Left colon (tissue), 2 donors: ENCODE data around the gene TNFAIP8. TPM values are rescaled to one million over a fixed set of nuclear protein-coding genes. Genes with fewer than 3 reads are reported as not detected.
A peak's percentile ranks its signal among the peaks of the same experiment; 100 is the strongest.

Experiments used
- ATAC-seq: fragments of 200-7000 bp; cut with Tn5 transposase; one replicate; pipeline ENCODE4 v1.9.1; 2020; ENCODE audit warnings: mild to moderate bottlenecking, moderate library complexity
- DNase-seq, 2 donors: peaks; one replicate each; pipeline ENCODE4 v3.0.0-alpha.2; 2020
- intact Hi-C, 2 donors: fragments of 100-400 bp; cut with DNase I in 1 of 2; cut with micrococcal nuclease in 1 of 2; formaldehyde crosslinking; loops; one replicate each; pipeline versions ENCODE4 v1.11.2 to v1.14.0; 2022; cut with DNase I, micrococcal nuclease
- total RNA-seq, 2 donors: library from RNA; stranded (reverse); fragmentation: NEBNext Ultra II Directional; extraction: Animal tissue kit (Norgen Biotek cat#: 25700); gene quantifications; one replicate each; pipeline ENCODE4 v1.2.1, GENCODE V29; 2021
- donor health status: DM: no; HTN: no; CAD: no.
- donor health status: DM: yes; HTN: yes; CAD: no.

TNFAIP8 gene
- total RNA-seq, 2 donors from 2014 or later: 7.0 to 11.8 TPM

DNA sequence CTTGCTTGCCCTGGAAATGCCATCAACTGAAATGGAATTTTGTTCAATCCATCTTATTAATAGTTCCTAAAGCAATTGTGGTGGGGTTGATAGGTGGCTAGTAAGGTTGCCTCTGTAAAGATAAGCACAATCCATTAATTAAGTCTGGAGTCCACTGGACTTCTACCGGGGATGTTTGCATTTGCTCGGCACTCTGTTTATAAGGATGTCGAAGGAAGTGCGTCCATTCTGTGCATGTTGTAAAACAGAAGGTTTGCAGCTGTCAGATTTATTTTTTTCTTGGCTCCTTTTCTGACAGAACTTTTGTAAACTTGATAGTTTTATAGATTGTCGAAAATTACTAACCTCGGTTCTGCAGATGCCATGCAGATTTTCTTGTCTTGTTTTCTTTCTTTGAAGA lies 12.8 kb upstream of the TNFAIP8 start:
- intact Hi-C loops: no loop called here
- ATAC-seq (peak; percentile 39), DNase-seq (no peak)

DNA sequence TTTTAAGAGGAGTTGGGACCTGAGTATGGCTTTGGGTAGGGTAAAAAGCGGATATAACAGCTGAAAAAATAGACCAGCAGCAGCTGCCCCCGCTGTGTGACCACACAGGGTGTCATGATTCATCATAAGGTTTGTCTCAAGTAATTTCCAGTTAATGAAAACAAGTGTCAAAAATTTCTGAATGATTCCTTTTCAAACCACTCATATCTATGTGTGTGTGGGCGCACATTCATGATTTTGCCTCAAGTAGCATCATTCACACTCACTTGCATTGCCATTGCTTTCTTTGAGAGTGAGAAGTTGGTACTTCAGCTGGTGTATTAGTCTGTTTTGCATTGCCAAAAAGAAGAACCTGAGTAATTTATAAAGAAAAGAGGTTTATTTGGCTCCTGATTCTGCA lies 12.1 kb upstream of the TNFAIP8 start:
- ATAC-seq (no peak), DNase-seq (no peak)
- intact Hi-C loops: no loop called here

DNA sequence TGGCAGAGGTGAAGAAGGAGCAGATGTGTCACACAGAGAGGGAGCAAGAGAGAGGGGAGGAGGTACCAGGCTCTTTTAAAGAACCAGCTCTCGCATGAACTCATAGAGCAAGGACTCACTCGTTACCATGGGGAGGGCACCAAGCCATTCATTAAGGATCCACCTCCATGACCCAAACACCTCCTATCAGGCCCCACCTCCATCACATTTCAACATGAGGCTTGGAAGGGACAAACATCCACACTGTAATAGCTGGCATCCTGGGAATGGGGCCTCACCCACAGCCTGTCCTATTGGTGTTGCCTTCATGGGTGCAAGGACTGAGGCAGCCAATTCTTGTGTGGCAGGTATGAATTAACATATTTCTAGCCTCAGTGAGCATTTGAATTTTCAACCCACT lies 11.6 kb upstream of the TNFAIP8 start:
- ATAC-seq (no peak), DNase-seq (no peak)
- intact Hi-C loops: no loop called here

DNA sequence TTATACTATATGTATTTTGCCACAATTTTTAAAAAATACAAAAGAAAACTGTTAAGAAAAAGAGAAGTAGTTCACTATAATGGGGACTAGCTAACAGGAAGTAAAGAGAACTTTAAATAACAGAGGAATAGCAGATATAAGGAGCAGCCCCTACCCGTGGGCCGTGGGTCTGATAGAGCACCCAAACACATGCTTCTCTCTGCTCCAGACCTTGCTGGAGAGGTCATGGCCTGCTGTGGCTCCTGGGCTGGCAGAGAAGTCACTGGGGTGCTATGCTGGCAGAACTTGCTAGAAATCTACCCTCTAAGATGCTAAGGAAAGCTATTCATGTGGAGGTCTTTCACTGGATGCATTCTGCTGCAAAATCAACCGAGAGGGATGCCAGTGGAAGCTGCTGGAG lies 10.0 kb upstream of the TNFAIP8 start:
- intact Hi-C loops: no loop called here
- ATAC-seq (no peak), DNase-seq (no peak)

DNA sequence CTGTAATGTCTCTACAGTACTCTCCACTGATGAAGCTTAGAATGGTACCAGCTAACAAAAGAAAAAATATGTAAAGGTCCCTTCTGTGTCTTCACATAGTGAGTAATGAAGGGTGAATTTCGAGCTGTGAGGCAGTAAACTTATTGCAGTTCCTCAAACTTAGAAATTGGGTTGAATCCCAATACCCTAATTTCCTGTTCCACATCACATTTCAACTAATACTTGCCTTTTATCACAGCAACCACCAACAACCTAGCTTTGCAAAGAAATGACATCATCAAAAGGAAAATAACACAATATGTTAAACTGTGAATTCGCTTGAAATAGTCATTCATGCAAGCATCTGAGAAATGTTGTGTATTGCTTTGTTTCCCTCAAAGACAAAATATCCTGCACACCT lies 9.4 kb upstream of the TNFAIP8 start:
- DNase-seq: no peak
- ATAC-seq: no peak
- intact Hi-C loops: no loop called here

DNA sequence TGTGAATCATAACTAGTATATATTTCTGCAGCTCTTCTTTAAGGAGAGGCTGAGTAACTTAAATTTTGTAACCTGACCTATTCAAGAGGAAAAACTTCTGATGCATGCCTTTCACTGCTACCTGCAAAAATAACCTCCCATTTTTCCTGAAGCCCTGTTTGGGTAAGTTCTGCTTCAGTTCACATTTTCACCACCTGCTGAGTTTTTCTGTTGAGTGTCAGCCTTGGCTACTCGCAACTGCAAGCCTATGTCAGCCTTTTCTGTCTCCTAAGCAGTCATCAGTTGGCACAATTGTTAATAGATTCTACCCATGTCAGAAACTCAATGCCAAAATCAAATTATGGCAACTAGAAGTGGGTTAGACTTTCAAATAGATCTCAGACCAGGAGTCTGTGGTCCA lies 8.2 kb upstream of the TNFAIP8 start:
- ATAC-seq (no peak), DNase-seq (no peak)
- intact Hi-C loops: no loop called here

DNA sequence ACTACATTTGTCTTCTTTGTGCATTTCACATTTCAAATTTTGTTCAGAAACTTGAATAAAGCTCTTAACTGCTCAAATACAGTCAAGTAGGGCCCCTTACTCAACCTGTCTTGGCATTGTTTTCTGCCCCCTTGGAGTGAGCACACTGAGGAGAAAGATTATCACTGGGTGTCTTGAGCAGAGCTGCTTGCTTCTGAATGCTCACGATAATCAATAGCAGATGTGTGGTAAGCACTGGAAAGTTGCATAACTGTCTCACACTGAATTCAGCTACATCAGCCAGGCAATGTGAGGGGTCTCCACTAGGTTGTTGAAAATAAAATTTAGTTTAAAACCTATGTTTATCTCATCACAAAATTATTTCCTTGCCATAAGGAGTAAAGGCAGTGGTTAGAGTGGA lies 7.8 kb upstream of the TNFAIP8 start:
- intact Hi-C loops: no loop called here
- no peak for DNase-seq
- ATAC-seq: no peak

DNA sequence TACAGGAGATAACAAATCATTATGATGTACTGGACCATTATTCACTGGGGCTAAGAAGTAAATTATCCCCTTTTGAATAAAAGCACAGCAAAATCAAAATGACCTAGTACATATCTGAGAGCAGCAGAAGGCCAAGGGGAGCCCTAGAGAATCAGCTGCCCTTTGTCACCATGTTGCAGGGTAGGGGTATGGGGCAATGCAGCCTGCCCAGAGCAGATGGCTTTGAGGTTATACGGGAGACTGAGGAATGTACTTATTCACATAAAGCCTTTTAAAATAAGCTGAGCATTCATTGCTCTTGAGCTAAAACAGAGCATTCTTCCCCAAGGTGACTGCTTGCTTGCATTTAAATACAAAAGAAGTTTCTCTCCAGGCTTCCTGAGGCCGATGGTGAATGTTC lies 2.6 kb upstream of the TNFAIP8 start:
- intact Hi-C loops: no loop called here
- ATAC-seq: no peak
- DNase-seq: no peak

DNA sequence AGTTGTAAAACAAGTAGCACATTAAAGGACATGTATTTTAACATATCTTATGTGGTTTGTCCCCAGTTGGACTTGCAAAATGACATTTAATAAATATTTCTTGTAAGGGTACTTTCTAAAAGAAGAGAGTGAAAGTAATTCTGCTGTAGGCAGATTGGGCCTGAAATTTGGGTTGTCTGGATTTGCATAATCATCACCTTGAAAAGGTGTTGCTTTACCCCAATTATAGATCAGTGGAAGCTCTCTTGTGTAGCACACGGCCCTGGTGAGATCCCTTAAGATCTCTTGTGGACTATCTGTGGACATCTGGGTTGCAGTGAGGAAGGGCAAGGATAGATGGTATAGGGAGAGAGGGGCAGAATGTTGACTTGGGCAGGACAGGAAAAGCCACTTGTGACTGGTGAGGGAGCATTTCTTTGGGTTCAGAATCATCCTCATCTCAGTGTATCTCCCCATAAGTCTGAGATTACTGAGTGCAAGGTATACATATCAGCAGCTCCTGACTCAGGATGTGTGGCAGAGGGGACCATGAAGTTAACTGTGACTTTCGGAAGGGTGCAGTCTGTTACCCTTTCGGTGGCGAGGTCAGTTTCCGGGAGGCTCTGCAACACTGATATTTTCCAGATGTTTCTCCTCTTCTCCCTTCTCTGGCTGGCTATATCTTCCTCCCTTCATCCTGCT lies 2.0 kb upstream of the TNFAIP8 start:
- intact Hi-C loops: no loop called here
- ATAC-seq: no peak
- DNase-seq: no peak

DNA sequence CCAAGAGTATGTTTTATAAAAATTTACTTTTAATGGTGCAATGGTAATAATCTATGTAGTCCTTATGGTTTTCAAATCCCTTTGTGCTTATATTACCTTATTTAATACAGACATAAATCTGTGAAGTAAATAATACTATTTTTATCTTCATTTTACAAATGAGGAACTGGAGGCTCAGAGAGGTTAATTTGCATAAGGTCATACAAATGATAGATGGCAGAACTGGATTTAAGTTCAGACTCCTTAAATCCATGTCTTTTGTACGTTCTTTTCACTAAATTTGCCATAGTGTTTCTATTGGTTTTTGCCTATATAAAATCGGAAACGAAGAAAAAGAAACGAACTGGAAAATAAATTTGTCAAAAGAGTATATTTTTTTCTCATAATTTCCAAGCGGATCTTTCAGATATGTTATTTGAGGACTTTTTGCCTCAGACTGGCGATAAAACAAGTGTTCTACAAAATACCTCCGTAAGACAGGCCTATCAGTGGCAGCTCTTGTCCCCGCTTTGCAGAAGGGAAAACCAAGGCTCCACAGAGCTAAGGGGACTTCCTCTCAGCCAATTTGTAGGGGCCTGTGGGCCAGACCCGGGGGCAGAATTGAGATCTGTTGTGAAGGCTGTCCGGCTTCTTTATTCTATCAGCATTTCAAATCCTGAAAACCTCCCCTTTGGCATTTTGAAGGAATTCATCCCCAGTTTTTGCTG lies 1.1 kb upstream of the TNFAIP8 start:
- ATAC-seq (no peak), DNase-seq (no peak)
- intact Hi-C loops: no loop called here

DNA sequence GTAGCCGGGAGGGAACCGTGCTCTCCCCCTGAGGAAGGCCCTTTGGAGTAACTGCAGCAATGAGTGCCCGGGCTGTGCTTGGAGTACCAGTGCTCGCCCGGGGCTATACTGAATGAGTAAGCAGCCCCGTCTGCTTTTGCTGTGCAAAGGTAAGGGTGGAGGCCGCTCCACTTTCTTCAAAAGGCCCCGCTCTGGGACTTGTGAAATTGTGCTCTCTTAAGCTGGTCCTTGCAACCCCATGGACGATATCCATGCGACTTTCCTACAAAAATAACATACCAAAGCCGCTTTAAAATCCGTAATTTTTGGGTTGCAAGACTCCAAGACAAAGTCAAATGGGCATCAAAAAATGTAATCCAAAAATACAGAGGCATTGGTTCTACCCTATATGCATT lies 578 bp upstream of the TNFAIP8 start:
- intact Hi-C loops: no loop called here
- ATAC-seq: peak; percentile 25
- no peak for DNase-seq

DNA sequence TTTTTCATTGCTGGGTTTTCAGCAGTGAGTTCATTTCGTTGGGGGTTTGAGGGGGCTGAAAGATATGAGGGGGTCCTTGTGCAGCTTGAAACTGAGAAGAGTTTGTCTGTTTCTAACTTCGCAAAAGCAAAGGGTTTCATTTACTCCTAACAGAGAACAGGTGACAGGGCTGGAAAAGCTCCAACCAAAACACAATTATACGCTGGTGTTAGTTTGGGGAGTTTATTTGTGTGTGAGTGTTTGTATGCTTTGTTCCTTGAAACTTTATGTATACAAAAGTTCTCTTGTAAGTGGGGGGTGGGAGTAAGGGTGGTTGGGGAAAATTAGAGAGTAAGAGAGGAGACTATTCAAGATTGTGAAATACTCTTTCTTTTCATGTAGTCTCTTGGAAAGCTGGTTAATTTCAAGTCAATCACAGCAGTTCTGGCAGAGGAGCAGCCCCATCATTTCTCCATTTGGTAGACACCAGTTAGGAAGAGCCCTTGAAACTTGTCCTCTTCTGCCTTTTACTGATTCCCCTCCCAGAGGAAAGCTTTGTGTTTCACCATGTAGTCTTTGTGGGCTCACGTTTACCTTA lies 881 bp downstream of the TNFAIP8 start:
- intact Hi-C loops: no loop called here
- DNase-seq (no peak), ATAC-seq (no peak)

DNA sequence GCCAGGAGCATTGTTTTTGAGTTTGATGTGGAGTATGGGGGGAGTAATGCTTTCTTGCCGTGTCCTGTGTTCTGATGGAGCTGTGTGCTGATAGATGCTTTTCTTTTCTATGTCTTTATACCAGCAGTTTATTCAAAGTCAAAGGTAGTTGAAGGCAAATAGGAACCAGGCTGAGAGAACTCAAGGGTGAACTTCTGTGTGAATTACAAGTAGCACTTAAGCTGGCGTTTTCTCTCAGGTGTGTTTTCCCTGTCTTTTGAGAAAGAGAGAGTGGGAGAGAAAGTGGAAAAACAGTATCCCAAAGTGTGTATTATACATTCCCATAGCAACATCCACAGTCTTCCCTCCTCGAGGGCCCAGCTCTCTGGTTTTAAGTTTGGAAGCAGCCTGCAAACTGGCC lies 1.5 kb downstream of the TNFAIP8 start:
- intact Hi-C loops: no loop called here

DNA sequence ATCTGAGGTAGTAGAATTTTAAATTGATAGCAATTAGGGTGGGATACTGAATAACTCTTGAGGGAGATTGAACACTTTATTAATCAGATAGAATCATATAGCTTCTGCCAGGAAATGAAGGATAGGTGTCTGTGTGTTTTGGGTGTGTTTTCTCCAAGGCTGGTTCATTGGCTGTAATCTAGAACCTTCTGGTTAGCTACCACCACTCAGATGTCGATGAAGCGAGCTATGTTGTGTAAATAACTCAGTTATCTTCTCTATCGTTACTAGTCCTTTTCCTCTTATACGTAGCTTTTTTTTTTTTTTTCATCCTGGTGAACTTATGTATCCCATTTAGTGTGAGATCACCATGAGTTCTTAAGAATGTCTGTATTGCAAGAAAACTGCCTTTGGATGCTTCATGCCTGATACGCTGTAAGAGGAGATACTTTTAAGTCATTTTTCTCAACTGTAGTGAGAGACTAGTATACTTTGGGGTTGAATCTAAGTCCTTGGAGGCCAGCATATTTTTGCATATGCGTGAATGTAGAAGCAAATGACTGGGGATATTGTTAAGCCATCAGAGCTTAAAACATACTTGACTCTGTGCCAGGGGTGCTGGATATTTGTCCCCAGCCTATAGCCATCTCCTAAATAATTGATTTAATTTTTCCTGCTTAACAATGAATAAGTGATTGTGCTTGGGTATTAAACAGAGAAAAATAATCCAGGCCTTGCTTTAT lies 2.1 kb downstream of the TNFAIP8 start:
- intact Hi-C loops: no loop called here
- ATAC-seq (no peak), DNase-seq (no peak)

More for the DNA sequence above, 1.5 kb downstream of the TNFAIP8 start:
- DNase-seq: no peak
- no peak for ATAC-seq

DNA sequence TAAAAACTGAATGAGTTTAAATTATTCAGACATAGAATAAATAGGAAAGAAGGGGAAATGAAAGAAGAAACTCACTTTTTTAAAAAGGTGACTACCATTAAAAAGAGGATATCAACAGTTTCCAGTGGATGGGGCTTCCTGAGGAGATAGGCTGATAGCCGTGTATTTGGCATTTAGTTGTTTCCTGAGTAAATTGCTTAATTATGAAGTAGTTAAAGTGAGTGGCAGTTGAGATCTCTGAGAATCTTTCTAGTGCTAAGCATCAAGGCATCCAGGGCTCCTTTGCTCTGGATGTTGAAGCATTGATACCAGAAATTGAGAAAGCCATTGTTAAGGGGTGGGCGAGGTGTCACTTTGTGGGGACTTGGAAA lies 2.7 kb downstream of the TNFAIP8 start:
- DNase-seq: no peak
- intact Hi-C loops: no loop called here
- ATAC-seq: no peak

DNA sequence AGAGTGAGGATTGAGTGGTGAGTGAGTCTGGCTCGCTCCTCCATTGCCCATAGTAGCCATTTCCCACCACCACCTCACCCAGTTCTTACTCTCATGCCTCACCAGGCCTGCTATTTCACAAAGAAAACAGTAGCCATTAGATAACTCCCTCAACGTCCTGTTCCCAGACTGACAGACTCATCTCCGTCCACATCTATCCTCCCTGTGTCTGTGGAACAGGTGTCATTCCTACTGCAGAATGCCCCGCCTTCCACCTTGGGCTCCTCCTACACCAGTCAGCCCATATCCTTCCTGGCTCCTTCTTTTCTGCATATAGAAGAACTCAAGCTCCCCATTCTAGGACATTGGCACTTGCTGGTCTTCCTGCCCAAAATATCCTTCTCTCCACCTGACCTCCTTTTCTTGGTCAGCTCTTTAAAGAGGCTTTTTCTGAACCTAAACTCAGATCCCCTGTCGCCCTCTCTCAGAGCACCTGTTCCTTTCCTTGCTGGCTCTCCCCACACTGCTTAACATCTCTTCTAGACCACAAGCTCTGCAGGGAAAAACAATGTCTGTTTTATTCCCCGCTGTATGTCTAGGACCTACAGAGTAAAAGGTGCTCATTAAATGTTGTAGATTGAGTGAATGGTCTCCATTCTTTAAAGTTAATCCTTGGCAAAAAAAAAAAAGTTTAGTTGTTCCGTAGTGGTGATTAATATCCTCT lies 3.2 kb downstream of the TNFAIP8 start:
- DNase-seq (no peak), ATAC-seq (peak; percentile 58)
- intact Hi-C loops: no loop called here

DNA sequence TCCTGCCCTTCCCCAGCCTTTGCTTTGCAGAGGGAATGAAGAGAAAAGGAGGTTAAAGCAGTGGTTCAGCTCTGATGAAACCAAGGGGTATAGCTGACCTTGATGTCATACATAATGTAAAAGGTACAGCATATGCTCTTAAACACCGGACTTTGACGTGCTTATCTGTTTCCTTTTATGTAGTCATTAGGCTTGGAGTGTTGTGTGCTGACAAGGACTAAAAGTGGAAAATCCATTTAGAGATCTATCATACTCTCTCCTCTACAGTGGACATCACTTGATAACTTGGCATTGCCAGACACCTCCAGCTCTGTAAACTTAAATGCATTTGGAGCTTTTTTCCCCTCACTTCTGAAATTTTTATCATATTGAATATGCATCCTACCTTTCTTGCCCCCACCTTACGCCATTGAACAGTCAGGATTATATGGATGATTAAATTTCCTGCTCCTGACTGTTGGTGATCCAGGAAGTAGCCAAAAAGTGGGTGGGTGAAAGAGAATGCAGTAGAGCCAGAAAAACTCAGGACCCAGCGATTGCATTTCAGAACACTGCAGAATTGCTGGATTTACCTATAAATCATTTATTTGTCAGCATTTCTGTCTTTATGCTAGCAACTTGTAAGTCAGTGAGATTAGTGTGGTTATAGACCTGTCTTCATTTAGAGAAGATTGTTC lies 4.1 kb downstream of the TNFAIP8 start:
- DNase-seq (no peak), ATAC-seq (peak; percentile 58)
- intact Hi-C loops: no loop called here

DNA sequence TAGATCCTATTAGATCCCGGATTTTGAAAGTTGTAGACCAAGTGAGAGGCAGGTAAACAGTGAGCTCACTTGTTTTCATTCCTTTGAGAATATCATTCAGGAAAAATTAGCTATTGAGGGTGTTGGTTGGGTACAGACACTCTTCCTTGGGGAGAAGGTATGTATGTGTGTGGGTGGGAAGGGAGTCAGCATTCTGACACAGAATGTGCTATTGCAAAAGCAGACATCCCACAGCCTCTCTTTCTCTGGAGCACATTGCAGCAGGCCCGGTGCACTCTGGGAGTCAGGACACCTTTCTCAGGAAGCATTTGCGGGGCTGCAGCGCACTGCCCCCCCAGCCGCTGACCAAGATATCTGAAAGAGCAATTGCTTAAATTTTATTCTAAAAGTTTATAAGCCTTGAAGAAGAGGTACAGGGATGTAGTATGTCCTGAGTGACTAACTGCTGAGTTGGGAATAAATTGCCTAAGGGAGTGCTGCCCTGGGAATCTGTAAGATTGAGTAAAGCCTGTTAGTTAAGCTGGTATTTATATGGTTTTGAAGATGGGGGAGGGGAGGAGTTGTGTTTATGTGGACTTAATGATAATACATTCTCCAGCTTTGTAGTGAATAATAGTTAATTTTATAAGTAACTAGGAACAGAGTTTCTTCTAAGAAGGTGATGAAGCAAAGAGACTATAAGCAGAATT lies 5.2 kb downstream of the TNFAIP8 start:
- no peak for DNase-seq
- ATAC-seq: no peak
- intact Hi-C loops: no loop called here
